B cell (primary cell): Measurements from ENCODE around the gene POLR2J.
"Not testable (repeated sequence)": the region's sequence is repeated elsewhere in the genome, so short reads cannot be mapped to it uniquely, and the experiment has no call there.

Experiments used
- CTCF ChIP-seq: fragments of 200-600 bp; IDR thresholded peaks from one replicate; pipeline ENCODE4 v1.8.0; 2022; ENCODE audit warnings: antibody characterized with exemption, mild to moderate bottlenecking
- EZH2 ChIP-seq: IDR thresholded peaks from 2 replicates; pipeline ENCODE4 v1.6.1; 2012; ENCODE audit warnings: borderline replicate concordance, low read depth, mild to moderate bottlenecking, moderate library complexity, low read length; ENCODE audit not compliant: insufficient read depth, poor library complexity, severe bottlenecking

- TF ChIP-seq CTCF, EZH2: not testable (repeated sequence)
Observed at GRCh38 chr7:102474736-102475435, 3.8 kb downstream of the POLR2J start.
